NCI-H2227 (cell line): ENCODE results near the gene PIK3R2.
"Not testable (repeated sequence)": the region's sequence is repeated elsewhere in the genome, so short reads cannot be mapped to it uniquely, and the experiment has no call there.

Experiments used
- DNase-seq: peaks from one replicate; lab custom pipeline; 2025; ENCODE audit not compliant: unreplicated experiment; lab: John Stamatoyannopoulos, UW

PIK3R2 gene

GRCh38 chr19:18152442-18152816, 534 bp upstream of the PIK3R2 start:
- DNase-seq = peak; percentile 97

GRCh38 chr19:18153556-18154134, 682 bp downstream of the PIK3R2 start:
- peak; percentile 42 for DNase-seq

DNA sequence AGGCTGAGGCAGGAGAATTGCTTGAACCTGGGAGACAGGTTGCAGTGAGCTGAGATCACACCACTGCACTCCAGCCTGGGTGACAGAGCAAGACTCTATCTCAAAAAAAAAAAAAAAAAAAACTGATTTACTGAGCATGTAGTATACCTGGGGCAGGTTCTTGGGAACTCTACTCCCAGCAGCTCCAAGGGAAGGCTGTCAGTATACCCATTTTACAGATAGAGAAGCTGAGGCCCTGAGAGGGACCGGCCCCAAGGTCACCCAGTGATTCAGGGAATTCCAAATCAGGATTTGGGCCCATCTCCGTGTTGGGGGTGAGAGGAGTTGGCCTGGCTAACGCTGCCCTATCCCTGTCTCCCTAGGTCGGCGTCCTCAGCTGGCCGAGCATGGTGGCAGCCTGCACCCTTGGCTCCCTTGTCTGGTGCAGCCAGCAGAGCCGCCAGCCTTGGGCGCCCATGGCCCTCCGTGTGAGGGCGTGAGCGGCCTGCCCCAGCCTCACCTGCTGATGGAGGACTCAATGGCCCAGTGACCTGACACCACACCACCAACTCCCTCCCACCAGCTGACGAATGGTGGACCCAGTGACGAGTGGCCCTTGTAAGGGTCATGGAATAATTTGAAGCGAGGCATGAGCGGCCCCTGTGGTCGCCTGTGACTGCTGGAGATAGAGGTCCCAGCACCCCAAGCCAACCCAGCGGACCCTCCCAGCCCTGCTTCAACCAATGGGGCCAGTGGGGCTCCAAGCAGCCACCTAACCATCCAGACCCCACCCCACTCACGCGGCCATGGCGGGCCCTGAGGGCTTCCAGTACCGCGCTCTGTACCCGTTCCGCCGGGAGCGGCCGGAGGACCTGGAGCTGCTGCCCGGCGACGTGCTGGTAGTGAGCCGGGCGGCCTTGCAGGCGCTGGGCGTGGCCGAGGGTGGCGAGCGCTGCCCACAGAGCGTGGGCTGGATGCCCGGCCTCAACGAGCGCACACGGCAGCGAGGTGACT, 2.4 kb downstream of the PIK3R2 start:
- no peak for DNase-seq

DNA sequence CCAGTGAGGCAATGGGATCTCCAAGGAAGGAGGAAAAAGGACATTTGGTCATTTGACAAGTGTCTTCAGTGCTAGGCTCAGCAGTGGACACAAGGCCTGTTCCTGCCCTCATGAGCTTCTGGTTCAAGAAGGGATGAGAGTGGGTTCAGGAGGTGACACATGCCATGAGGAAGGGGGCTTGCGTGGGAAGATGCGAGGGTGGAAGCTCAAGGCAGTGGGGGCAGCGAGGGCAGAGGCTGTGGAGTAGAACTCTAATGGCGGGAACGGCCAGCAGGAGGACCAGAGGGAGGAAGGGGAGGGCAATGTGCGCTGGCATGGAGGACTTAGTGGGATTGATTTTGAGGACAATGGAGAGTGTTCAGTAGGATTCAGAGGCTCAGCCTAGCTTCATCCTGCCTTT, 3.3 kb downstream of the PIK3R2 start:
- DNase-seq = no peak

DNA sequence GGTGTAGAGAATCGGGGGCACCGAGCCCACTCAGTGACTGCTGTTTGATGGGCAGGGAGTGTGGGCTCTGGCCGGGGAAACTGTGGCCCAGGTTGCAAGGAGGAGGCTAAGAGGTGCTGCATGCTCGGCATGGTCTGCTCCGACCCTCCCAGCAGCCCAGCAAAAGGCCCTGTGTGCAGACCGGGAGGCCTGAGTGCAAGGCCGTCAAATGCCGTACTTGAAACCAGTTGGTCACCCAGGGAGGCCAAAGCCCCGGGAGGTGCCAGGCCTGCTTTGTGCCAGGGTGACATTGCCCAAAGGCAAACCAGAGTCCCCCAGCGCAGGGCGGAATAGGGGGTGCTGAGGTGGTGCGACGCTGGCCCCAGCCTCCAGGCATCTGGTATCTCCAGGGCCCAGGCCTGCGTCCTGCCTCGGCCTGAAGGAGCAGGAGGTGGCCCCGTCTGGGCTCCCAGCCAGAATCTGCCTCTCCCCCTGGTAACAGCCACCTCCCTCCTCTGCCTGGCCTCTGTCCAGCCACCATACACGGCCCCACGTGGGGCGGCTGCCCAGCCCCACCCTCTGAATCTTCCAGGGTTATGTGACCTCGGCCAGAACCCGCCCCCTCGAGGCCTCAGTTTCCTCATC, 4.0 kb downstream of the PIK3R2 start:
- peak; percentile 58 for DNase-seq

GRCh38 chr19:18157465-18158063, 4.6 kb downstream of the PIK3R2 start:
- peak; percentile 73 for DNase-seq

GRCh38 chr19:18158467-18158866, 5.5 kb downstream of the PIK3R2 start:
- DNase-seq = no peak

- DNase-seq = not testable (repeated sequence)
These were observed 6.2 kb downstream of the PIK3R2 start for GRCh38 chr19:18159059-18159616.

- no peak for DNase-seq
These were observed 6.8 kb downstream of the PIK3R2 start for GRCh38 chr19:18159810-18160209.

- no peak for DNase-seq
These were observed 7.6 kb downstream of the PIK3R2 start for GRCh38 chr19:18160493-18160970.

GRCh38 chr19:18160971-18161635, 8.1 kb downstream of the PIK3R2 start:
- DNase-seq = peak; percentile 67

DNA sequence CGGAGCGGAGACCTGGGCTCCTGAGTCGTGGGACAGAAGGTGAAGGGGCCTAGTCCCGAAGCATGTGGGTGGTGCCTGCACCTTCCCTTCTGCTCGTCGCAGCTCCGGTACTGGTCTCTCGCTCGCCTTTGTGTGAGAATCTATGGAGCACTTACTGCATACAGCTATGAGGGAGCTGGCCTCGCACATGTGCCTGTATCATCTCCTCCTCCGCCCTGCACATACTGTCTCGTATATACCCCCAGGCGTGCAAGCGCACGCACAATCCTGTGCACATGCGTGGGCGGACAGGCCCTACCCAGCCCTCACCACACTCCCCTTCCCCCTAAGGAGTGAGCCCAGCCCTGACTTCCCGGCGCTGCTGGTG, 8.7 kb downstream of the PIK3R2 start:
- DNase-seq = no peak

GRCh38 chr19:18164072-18164471, 11.1 kb downstream of the PIK3R2 start:
- DNase-seq = no peak

GRCh38 chr19:18165794-18166544, 13.0 kb downstream of the PIK3R2 start:
- no peak for DNase-seq

GRCh38 chr19:18167011-18167410, 14.0 kb downstream of the PIK3R2 start:
- no peak for DNase-seq

DNA sequence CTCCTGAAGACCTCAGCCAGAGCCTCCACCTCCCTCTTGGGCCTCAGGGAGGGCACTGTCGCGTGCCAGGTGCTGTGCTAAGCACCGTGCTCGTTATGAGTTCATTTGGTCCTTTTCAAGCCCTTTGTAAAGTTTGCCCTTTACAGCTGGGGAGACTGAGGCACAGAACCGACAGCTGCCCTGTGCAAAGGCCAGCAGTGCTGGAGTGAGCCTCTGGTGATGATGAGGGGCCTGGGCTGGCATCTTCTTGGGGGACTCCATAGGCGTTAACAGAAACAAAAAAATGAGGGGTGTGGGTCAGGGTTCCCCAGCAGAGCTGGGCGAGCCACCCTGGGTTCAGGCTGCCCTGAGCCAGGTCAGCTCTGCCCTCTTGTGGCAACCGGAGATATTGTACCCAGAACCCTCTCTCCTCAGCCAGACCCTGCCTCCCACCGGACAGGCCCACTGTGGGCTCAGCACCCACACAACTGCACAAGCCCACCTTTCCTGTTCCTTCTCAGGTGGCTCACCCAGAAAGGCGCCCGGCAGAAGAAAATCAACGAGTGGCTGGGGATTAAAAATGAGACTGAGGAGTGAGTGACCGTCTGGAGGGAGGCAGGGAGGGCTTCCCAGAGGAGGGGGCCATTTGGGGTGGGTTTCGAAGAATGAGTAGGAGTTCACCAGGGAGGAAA, 15.1 kb downstream of the PIK3R2 start:
- no peak for DNase-seq

- DNase-seq = no peak
These were observed 15.9 kb downstream of the PIK3R2 start for GRCh38 chr19:18168673-18169381.

GRCh38 chr19:18170714-18171255, 17.8 kb downstream of the PIK3R2 start:
- DNase-seq = no peak
